Transverse colon (tissue), 4 donors: ENCODE data around the gene PRR29. TPM values are rescaled to one million over a fixed set of nuclear protein-coding genes. Genes with fewer than 3 reads are reported as not detected.
A peak's percentile ranks its signal among the peaks of the same experiment; 100 is the strongest.
"Not testable (repeated sequence)": the region's sequence is repeated elsewhere in the genome, so short reads cannot be mapped to it uniquely, and the experiment has no call there.

ENCODE experiments used
- DNase-seq: peaks from one replicate; pipeline ENCODE4 v3.0.0-alpha.2; 2019
- H3K27ac ChIP-seq, 4 donors: fragments of 200-600 bp; sonication (generic); 2 replicates each; pipeline ENCODE4 v1.5.1; 2016 to 2018; ENCODE audit warnings: inconsistent platforms in 4 of 4
- H3K27me3 ChIP-seq: fragments of 200-600 bp; sonication (generic); 2 replicates; pipeline ENCODE4 v1.5.1; 2017; ENCODE audit warnings: inconsistent platforms
- H3K36me3 ChIP-seq, 4 donors: fragments of 200-600 bp; sonication (generic); 2 replicates each; pipeline ENCODE4 v1.5.1; 2017 to 2019; ENCODE audit warnings: inconsistent platforms in 4 of 4
- H3K4me1 ChIP-seq, 4 donors: fragments of 200-600 bp; sonication (generic); 2 replicates each; pipeline ENCODE4 v1.5.1; 2017 to 2020; ENCODE audit warnings: inconsistent platforms in 4 of 4
- H3K4me3 ChIP-seq, 4 donors: fragments of 200-600 bp; sonication (generic); 1 replicate in 1 of 4; 2 replicates in 3 of 4; pipeline versions ENCODE4 v1.5.1 to v1.6.1; 2017 to 2019; ENCODE audit warnings: inconsistent platforms in 4 of 4
- H3K9me3 ChIP-seq, 2 donors: fragments of 200-600 bp; sonication (generic); 2 replicates each; pipeline ENCODE4 v1.5.1; 2017 to 2019; ENCODE audit warnings: inconsistent platforms in 2 of 2
- EP300 ChIP-seq: sonication (generic); formaldehyde crosslinking; IDR thresholded peaks from one replicate; pipeline ENCODE4 v1.6.1; 2017; ENCODE audit warnings: antibody characterized with exemption, low read depth
- POLR2A ChIP-seq: fragments of 450-650 bp; IDR thresholded peaks from one replicate; pipeline ENCODE4 v1.6.1; 2016; ENCODE audit warnings: antibody characterized with exemption, mild to moderate bottlenecking, moderate library complexity
- POLR2AphosphoS5 ChIP-seq, 3 donors: sonication (generic); formaldehyde crosslinking; IDR thresholded peaks; one replicate each; pipeline ENCODE4 v1.6.1; 2016; ENCODE audit warnings: antibody characterized with exemption in 3 of 3
- WGBS, 2 donors: methylation state at CpG; one replicate each; pipeline ENCODE4 v1.1.5; 2018; ENCODE audit warnings: low coverage in 1 of 2; 5-methylcytosine and 5-hydroxymethylcytosine counted together
- in situ Hi-C, 4 donors: fragments of 200-750 bp; cut with MboI; loops; one replicate each; pipeline versions ENCODE4 v1.15.0 to v1.15.1; 2017; ENCODE audit warnings: low sequenced_read_pairs in 3 of 4, low pct_ligation_motif_present in 1 of 4, low pct_unique_long_range_greater_than_20kb in 1 of 4
- intact Hi-C: fragments of 100-400 bp; cut with DNase I; formaldehyde crosslinking; loops from one replicate; pipeline ENCODE4 v1.15.1; 2023; ENCODE audit warnings: low total_unique reads
- total RNA-seq, 4 donors: library from RNA; depleted of rRNA; stranded (reverse); fragments of >200 nt; gene quantifications; one replicate each; pipeline ENCODE4 v1.1.0, GENCODE V29; 2016
- TF ChIP-seq, protein P1 (sequence below), 5 experiments: fragments of 200-600 bp in 3 of 5; fragments of 450-650 bp in 2 of 5; sonication (generic) in 3 of 5; IDR thresholded peaks; 1 replicate in 2 of 5; 2 replicates in 3 of 5; pipeline ENCODE4 v1.5.1; 2016 to 2017; ENCODE audit warnings: antibody characterized with exemption in 5 of 5, inconsistent platforms in 3 of 5, mild to moderate bottlenecking in 2 of 5, moderate library complexity in 1 of 5

The PRR29 gene
- total RNA-seq, 4 donors from 2014 or later = not detected

DNA sequence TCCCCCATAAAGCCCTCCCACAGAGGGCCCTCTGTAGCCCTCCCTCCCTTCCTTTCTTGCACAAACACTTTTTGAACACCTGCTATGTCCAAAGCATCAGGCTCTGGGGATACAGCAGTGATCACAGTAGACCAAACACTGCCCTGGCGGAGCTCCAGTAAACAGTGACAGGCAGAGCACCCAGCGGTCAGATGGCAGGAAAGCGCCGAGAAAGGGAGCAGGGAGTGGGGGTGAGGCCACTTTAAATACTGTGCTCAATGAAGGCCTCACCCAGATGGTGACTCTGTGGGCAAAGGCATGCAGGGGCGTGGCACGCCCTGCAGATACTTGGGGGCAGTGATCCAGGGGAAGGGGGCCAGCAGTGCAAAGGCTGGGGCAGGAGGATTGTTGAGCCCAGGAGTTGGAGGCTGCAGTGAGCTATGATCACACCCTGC lies 7.6 kb downstream of the PRR29 start:
- 34% methylated on average over 6 of the region's 6 CpGs; no CpG with 5 or more reads in 1 of the 2 donors for WGBS, 2 donors
- intact Hi-C loops = no loop called here
- no peak for TF ChIP-seq POLR2A
- TF ChIP-seq POLR2AphosphoS5 (IDR thresholded peaks at IDR 0.05) = no peak
- TF ChIP-seq, protein P1, sequence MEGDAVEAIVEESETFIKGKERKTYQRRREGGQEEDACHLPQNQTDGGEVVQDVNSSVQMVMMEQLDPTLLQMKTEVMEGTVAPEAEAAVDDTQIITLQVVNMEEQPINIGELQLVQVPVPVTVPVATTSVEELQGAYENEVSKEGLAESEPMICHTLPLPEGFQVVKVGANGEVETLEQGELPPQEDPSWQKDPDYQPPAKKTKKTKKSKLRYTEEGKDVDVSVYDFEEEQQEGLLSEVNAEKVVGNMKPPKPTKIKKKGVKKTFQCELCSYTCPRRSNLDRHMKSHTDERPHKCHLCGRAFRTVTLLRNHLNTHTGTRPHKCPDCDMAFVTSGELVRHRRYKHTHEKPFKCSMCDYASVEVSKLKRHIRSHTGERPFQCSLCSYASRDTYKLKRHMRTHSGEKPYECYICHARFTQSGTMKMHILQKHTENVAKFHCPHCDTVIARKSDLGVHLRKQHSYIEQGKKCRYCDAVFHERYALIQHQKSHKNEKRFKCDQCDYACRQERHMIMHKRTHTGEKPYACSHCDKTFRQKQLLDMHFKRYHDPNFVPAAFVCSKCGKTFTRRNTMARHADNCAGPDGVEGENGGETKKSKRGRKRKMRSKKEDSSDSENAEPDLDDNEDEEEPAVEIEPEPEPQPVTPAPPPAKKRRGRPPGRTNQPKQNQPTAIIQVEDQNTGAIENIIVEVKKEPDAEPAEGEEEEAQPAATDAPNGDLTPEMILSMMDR (IDR thresholded peaks at IDR 0.05) = no peak
- no peak for TF ChIP-seq EP300
- peak; percentile 33 for DNase-seq
- Histone ChIP-seq H3K9me3 (no peaks in the 10 kb centered on the region), H3K4me3 (no peak overlapping the region), H3K27ac (peak overlapping the region in 3 of 4 donors; percentile 2 to 25 (median 18)), H3K36me3 (no peaks in the 10 kb centered on the region), H3K27me3 (no peaks in the 10 kb centered on the region), H3K4me1 (peaks cover 7 to 32% (median 11%) of the 10 kb centered on the region in 4 donors)
- in situ Hi-C loops = loop anchor here in 1 of 4 donors (25.0 kb wide), 1 partner anchor 93 kb away; the partner anchor contains the start of genes CSHL1 and GH1

DNA sequence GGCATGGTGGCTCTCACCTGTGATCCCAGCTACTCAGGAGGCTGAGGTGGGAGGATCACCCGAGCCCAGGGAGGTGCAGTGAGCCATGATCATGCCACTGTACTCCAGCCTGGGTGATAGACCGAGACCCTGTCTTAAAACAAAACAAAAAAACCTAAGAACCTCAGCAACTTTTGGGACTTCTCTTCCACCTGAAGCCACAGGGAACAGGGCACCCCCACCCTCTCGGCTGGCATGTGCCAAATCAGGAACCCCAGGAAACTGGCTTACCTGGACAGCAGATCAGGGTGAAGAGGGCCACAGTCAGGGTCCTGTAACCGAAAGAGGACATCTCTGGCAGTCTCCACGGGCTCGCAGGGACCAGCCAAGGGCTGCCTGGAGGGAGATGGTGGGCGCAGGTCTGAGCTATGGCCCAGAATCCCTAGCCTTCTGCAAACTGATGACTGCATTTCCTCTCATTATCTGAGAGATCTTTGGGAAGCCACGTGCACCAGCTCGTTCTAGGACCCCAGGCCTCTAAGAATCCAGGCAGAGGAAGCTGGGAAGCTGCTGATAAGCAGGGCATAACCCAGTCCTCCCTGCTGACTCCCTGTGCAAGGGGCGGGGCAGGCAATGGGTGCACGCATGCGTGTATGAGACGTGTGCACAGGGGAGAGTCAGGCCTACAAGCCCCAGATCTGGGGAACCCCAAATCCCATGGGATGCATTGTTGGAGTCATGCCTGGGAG lies 8.4 kb downstream of the PRR29 start:
- Histone ChIP-seq H3K27ac (peak overlapping the region; percentile 2 to 46 (median 22)), H3K9me3 (no peaks in the 10 kb centered on the region), H3K4me1 (peaks cover 7 to 32% (median 11%) of the 10 kb centered on the region in 4 donors), H3K27me3 (no peaks in the 10 kb centered on the region), H3K36me3 (no peaks in the 10 kb centered on the region), H3K4me3 (no peak overlapping the region)
- 31 to 83% methylated on average over 2 to 13 of the region's 13 CpGs for WGBS, 2 donors
- in situ Hi-C loops (loop anchor here in 1 of 4 donors (25.0 kb wide), 1 partner anchor 94 kb away; the partner anchor contains the start of genes CSHL1 and GH1), intact Hi-C loops (no loop called here)
- DNase-seq = no peak
- TF ChIP-seq, protein P1 (IDR thresholded peaks at IDR 0.05) = no peak
- TF ChIP-seq POLR2AphosphoS5 (IDR thresholded peaks at IDR 0.05) = peak in 2 of 3 donors; percentile 6 to 43

DNA sequence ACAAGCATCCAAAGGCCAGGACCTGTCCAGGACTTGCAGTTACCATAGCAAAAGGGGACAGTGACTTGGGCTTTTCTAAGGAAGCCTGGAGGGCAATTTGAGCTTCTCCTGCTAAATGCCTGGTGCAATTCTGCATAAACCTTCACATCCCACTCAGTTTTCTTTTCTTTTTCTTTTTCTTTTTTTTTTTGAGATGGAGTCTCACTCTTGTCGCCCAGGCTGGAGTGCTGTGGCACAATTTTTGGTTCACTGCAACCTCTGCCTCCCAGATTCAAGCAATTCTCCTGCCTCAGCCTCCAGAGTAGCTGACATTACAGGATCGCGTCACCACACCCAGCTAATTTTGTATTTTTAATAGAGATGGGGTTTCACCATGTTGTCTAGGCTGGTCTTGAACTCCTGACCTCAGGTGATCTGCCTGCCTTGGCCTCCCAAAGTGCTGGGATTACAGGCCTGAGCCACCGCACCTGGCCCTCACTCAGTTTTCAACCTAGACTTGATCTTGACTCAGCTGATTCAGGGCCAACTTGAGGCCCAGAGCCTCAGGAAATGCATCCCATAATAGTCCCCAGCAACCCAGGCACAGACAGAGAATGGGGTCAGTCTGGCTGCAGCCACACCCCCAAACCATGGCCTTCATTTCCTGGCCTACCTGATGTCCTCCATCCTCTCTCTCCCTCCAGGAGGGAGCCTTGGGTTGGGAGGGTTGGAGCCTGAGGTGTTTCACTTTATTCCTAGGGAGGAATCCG lies 9.1 kb downstream of the PRR29 start:
- H3K9me3 ChIP-seq, intact Hi-C loops, H3K4me3 ChIP-seq, H3K36me3 ChIP-seq, DNase-seq, H3K27me3 ChIP-seq: not testable (repeated sequence)
- in situ Hi-C loops = loop anchor here in 1 of 4 donors (25.0 kb wide), 1 partner anchor 95 kb away; the partner anchor contains the start of genes CSHL1 and GH1
- H3K27ac ChIP-seq = peak overlapping the region in 2 of 4 donors; percentile 17 to 30
- WGBS, 2 donors = 94% methylated on average over 5 of the region's 5 CpGs; no CpG with 5 or more reads in 1 of the 2 donors
- peaks cover 7 to 32% (median 11%) of the 10 kb centered on the region in 4 donors for H3K4me1 ChIP-seq

DNA sequence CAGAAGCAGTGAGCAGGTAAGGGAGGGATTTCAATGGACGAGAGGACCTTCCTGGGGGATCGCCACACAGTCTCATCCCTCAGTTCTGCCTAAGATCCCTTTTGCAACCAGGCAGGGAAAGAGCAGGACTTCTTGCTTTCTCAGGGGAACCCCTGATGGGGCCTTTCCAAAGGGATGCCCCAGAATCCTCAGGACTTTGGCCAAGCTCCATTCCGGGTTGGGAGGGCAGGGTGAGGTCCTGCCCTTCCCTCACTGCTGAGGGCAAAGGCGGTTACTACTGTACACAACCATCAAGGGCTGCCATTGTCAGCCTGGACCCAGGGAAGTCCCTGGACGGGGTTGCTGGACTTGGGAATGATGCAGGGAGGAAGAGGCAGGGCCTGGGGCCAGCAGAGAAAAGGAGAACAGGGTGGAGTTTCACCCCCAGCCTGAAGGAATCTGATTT lies 9.7 kb downstream of the PRR29 start:
- intact Hi-C loops (no loop called here), in situ Hi-C loops (loop anchor here in 1 of 4 donors (25.0 kb wide), 1 partner anchor 96 kb away; the partner anchor contains the start of genes CSHL1 and GH1)
- DNase-seq = no peak
- Histone ChIP-seq H3K36me3 (no peaks in the 10 kb centered on the region), H3K27me3 (no peaks in the 10 kb centered on the region), H3K27ac (peak overlapping the region in 2 of 4 donors; percentile 17 to 30), H3K4me1 (peaks cover 7 to 32% (median 11%) of the 10 kb centered on the region in 4 donors), H3K9me3 (no peaks in the 10 kb centered on the region), H3K4me3 (no peak overlapping the region)
- no peak for TF ChIP-seq POLR2AphosphoS5 (IDR thresholded peaks at IDR 0.05)
- no peak for TF ChIP-seq POLR2A
- TF ChIP-seq, protein P1 (IDR thresholded peaks at IDR 0.05) = no peak
- no peak for TF ChIP-seq EP300
- WGBS, 2 donors = 17 to 54% methylated on average over 2 to 5 of the region's 5 CpGs
